Measurements from ENCODE around the gene GDI1. TPM values are rescaled to one million over a fixed set of nuclear protein-coding genes. Genes with fewer than 3 reads are reported as not detected.
A peak's percentile ranks its signal among the peaks of the same experiment; 100 is the strongest.

The GDI1 gene
- total and polyA plus RNA-seq, 2 experiments from 2014 or later = 48.5 to 95.9 TPM

- TF ChIP-seq, protein P1, sequence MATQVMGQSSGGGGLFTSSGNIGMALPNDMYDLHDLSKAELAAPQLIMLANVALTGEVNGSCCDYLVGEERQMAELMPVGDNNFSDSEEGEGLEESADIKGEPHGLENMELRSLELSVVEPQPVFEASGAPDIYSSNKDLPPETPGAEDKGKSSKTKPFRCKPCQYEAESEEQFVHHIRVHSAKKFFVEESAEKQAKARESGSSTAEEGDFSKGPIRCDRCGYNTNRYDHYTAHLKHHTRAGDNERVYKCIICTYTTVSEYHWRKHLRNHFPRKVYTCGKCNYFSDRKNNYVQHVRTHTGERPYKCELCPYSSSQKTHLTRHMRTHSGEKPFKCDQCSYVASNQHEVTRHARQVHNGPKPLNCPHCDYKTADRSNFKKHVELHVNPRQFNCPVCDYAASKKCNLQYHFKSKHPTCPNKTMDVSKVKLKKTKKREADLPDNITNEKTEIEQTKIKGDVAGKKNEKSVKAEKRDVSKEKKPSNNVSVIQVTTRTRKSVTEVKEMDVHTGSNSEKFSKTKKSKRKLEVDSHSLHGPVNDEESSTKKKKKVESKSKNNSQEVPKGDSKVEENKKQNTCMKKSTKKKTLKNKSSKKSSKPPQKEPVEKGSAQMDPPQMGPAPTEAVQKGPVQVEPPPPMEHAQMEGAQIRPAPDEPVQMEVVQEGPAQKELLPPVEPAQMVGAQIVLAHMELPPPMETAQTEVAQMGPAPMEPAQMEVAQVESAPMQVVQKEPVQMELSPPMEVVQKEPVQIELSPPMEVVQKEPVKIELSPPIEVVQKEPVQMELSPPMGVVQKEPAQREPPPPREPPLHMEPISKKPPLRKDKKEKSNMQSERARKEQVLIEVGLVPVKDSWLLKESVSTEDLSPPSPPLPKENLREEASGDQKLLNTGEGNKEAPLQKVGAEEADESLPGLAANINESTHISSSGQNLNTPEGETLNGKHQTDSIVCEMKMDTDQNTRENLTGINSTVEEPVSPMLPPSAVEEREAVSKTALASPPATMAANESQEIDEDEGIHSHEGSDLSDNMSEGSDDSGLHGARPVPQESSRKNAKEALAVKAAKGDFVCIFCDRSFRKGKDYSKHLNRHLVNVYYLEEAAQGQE (IDR thresholded peaks at IDR 0.05; ENCODE audit: unreplicated experiment) = no peak
Measured at GRCh38 chrX:154443992-154444754, 7.2 kb downstream of the GDI1 start, which contains the start of gene FAM50A (continued).

DNA sequence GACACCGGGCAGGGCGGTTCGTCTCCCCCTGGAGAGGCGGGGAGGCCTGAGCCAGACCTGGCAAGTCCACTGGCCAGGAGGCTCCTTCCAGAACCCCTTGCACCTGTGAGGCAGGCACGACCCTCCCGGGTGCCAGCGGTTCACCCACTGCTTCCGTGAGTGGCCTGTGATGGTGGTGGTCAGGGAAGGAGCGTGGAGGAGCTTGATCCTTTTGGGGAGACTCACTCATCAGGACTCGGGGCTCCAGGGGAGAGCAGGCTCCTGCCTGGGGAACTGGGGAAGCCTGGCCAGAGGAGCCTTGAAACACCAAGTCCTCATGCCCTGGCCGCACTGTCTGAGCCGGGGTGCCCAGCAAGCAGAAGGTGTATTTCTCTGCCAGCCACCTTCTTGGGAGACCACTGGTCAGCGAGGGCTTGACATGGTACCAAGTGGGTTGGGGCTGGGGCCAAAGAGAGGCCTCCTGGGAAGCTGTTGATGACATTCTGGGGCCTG is 7.8 kb downstream of the GDI1 start:
- Histone ChIP-seq H3K4me3 (peak overlapping the region; percentile 62), H3K36me3 (ENCODE audit: insufficient read depth) (no peaks in the 10 kb centered on the region), H3K4me2 (peak overlapping the region; percentile 75), H3K4me1 (ENCODE audit: insufficient read depth) (0 out of 2 replicates have a peak, but pooled peaks cover 3% of the 10 kb centered on the region), H2AFZ (no peak overlapping the region), H3K9me2 (ENCODE audit: insufficient read depth) (no peaks in the 10 kb centered on the region), H3K27ac (ENCODE audit: low read depth) (no peak overlapping the region), H4K20me1 (replicated peaks; ENCODE audit: insufficient read depth) (no peaks in the 10 kb centered on the region), H3F3A (replicated peaks; ENCODE audit: low read depth) (no peaks in the 10 kb centered on the region), H3K27me3 (ENCODE audit: insufficient read depth) (no peaks in the 10 kb centered on the region), H3K79me2 (replicated peaks; ENCODE audit: insufficient read depth) (no peaks in the 10 kb centered on the region)
- Mint-ChIP-seq H3K9me3 (no peaks in the 10 kb centered on the region), H3K27ac (no peak overlapping the region), H3K4me3 (peak overlapping the region; percentile 48), H3K4me1 (no peaks in the 10 kb centered on the region), H3K27me3 (ENCODE audit: insufficient read depth, low read depth, poor library complexity) (peaks cover 8% of the 10 kb centered on the region), H3K36me3 (ENCODE audit: low read depth) (peaks cover 15% of the 10 kb centered on the region; the same call in 2 of the 3 replicates)
- no peak for DNase-seq (ENCODE audit: low spot score)
- ATAC-seq = no peak; the same call in 2 of the 3 replicates
- TF ChIP-seq STAT1 (IDR thresholded peaks at IDR 0.05; ENCODE audit: unreplicated experiment) (no peak), EZH2 (IDR thresholded peaks at IDR 0.05; ENCODE audit: low read depth, unreplicated experiment) (no peak), CREB1 (CRISPR knock-in tag; IDR thresholded peaks at IDR 0.05; ENCODE audit: low read depth) (no peak)
- TF ChIP-seq, protein P2, sequence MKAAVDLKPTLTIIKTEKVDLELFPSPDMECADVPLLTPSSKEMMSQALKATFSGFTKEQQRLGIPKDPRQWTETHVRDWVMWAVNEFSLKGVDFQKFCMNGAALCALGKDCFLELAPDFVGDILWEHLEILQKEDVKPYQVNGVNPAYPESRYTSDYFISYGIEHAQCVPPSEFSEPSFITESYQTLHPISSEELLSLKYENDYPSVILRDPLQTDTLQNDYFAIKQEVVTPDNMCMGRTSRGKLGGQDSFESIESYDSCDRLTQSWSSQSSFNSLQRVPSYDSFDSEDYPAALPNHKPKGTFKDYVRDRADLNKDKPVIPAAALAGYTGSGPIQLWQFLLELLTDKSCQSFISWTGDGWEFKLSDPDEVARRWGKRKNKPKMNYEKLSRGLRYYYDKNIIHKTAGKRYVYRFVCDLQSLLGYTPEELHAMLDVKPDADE (IDR thresholded peaks at IDR 0.05) = no peak

DNA sequence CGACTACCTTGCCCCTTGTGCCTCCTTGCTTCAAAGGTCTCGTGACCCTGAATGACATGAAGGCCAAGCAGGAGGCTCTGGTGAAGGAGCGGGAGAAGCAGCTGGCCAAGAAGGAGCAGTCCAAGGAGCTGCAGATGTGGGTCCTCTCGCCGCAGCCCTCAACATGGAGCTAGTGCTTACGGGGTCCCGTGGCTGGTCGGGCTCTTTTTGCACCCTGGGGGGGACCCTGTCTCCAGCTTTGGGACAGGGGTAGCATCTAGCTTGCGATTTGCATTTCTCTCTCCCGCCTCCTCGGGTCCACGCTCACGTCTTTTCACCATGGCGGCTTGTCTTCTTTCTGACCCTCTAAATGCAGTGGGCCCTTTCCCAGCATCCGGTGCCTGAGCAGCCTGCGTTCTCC is 8.8 kb downstream of the GDI1 start:
- ATAC-seq (no peak), DNase-seq (ENCODE audit: low spot score) (no peak)
- Histone ChIP-seq H3K4me1 (ENCODE audit: insufficient read depth) (0 out of 2 replicates have a peak, but pooled peaks cover 3% of the 10 kb centered on the region), H3K79me2 (replicated peaks; ENCODE audit: insufficient read depth) (no peaks in the 10 kb centered on the region), H3K9me2 (ENCODE audit: insufficient read depth) (no peaks in the 10 kb centered on the region), H3K27ac (ENCODE audit: low read depth) (no peak overlapping the region), H3K36me3 (ENCODE audit: insufficient read depth) (no peaks in the 10 kb centered on the region), H2AFZ (no peak overlapping the region), H3F3A (replicated peaks; ENCODE audit: low read depth) (no peaks in the 10 kb centered on the region), H3K27me3 (ENCODE audit: insufficient read depth) (no peaks in the 10 kb centered on the region), H3K4me2 (no peak overlapping the region), H3K4me3 (no peak overlapping the region), H4K20me1 (replicated peaks; ENCODE audit: insufficient read depth) (no peaks in the 10 kb centered on the region)
- H3K27me3 Mint-ChIP-seq (ENCODE audit: insufficient read depth, low read depth, poor library complexity) = peaks cover 7% of the 10 kb centered on the region
- H3K4me3 Mint-ChIP-seq = peak overlapping the region; percentile 10; the same call in 1 of the 3 replicates
- peaks cover 16% of the 10 kb centered on the region; the same call in 2 of the 3 replicates for H3K36me3 Mint-ChIP-seq (ENCODE audit: low read depth)
- H3K27ac Mint-ChIP-seq = no peak overlapping the region
- H3K4me1 Mint-ChIP-seq = no peaks in the 10 kb centered on the region
- H3K9me3 Mint-ChIP-seq = no peaks in the 10 kb centered on the region
- TF ChIP-seq JUNB (IDR thresholded peaks at IDR 0.05; ENCODE audit: unreplicated experiment) (no peak), CREB1 (CRISPR knock-in tag; IDR thresholded peaks at IDR 0.05; ENCODE audit: low read depth) (no peak), ZNF462 (CRISPR knock-in tag; IDR thresholded peaks at IDR 0.05) (no peak)
